IPS-18a (cell line): ENCODE results near the gene GJB6.

Experiments
- H3K27ac ChIP-seq: one replicate; pipeline ENCODE4 v1.5.1; 2013; ENCODE audit warnings: low read length
- H3K27me3 ChIP-seq: one replicate; pipeline ENCODE4 v1.6.1; 2013; ENCODE audit warnings: mild to moderate bottlenecking, low read length; ENCODE audit not compliant: control insufficient read depth, insufficient read depth
- H3K36me3 ChIP-seq: one replicate; pipeline ENCODE4 v1.6.1; 2013; ENCODE audit warnings: low read depth, low read length; ENCODE audit not compliant: control insufficient read depth
- H3K4me1 ChIP-seq: one replicate; pipeline ENCODE4 v1.6.1; 2013; ENCODE audit warnings: low read depth, low read length; ENCODE audit not compliant: control insufficient read depth
- H3K4me3 ChIP-seq: one replicate; pipeline ENCODE4 v1.5.1; 2013; ENCODE audit warnings: low read length
- H3K9ac ChIP-seq: one replicate; pipeline ENCODE4 v1.6.1; 2013; ENCODE audit warnings: mild to moderate bottlenecking, low read length, moderate library complexity
- H3K9me3 ChIP-seq: one replicate; pipeline ENCODE4 v1.6.1; 2013; ENCODE audit warnings: low read depth, low read length; ENCODE audit not compliant: control insufficient read depth

Gene GJB6

DNA sequence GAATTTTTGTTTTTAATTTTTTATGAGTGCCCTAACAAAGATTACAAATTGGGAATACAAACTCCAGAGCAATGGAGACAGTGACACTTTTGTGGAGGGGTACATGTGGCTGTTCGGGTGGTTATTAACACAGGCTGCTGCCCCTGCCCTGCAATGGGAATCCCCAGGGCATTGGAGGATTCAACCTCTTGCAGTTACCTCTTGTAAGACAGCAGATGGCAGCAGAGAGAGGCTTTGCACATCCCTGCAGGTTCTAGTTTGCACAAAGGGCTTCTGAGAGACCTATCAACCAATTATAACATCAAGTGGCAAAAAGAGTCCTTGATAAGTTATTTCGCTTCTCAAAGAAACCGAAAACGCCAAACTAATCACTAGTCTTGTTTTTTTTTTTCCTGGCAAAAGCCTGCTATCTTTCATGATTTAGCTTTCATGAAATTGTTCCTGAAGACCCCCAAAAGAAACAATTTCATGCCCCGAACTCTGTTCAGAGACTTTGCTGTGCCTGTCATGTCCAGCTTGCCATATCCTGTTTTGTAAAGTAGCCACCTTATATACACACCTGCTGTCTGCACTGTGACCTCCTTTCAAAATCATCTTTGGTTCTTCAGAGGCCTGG lies 49.8 kb downstream of the GJB6 start:
- H3K9ac ChIP-seq = no peak overlapping the region
- H3K27me3 ChIP-seq = no peaks in the 10 kb centered on the region
- H3K36me3 ChIP-seq = no peaks in the 10 kb centered on the region
- H3K27ac ChIP-seq = no peak overlapping the region
- H3K4me3 ChIP-seq = no peak overlapping the region
- no peaks in the 10 kb centered on the region for H3K9me3 ChIP-seq
- no peaks in the 10 kb centered on the region for H3K4me1 ChIP-seq

DNA sequence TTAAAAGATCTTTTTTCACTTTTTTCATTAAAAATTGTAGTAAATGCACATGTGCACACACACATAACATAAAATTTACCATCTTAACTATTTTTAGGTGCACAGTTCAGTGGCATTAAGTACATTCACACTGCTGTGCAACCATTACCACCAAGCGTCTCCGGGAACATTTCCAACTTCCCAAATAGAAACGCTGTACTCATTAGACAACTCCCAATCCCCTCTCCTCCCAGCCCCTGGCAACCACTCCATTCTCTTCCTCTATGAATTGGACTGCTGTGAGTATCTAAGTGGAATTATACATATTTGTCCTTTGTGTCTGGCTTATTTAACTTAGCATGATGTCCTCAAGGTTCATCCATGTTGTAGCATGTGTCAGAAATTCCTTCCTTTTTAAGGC lies 50.9 kb downstream of the GJB6 start:
- H3K9me3 ChIP-seq = no peaks in the 10 kb centered on the region
- no peak overlapping the region for H3K4me3 ChIP-seq
- no peak overlapping the region for H3K27ac ChIP-seq
- no peaks in the 10 kb centered on the region for H3K27me3 ChIP-seq
- no peak overlapping the region for H3K9ac ChIP-seq
- H3K36me3 ChIP-seq = no peaks in the 10 kb centered on the region
- H3K4me1 ChIP-seq = no peaks in the 10 kb centered on the region

DNA sequence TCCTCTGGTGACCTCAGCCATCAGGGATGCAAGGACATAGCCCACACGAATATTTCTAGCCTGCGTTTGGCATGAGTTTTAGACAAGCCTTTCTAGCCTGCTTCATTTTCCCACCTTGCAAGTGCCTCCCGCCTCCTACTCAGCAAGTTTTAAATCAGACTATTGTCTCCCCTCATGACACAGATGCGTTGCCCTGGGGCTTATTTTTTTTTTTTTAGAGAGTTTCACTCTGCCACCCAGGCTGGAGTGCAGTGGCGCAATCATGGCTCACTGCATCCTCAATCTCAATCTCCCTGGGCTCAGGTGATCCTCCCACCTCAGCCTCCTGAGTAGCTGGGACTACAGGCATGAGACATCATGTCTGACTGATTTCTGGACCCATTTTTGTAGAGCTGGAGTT lies 54.0 kb downstream of the GJB6 start:
- H3K36me3 ChIP-seq = no peaks in the 10 kb centered on the region
- no peaks in the 10 kb centered on the region for H3K9me3 ChIP-seq
- H3K4me1 ChIP-seq = no peaks in the 10 kb centered on the region
- no peak overlapping the region for H3K4me3 ChIP-seq
- no peaks in the 10 kb centered on the region for H3K27me3 ChIP-seq
- no peak overlapping the region for H3K9ac ChIP-seq
- H3K27ac ChIP-seq = no peak overlapping the region

DNA sequence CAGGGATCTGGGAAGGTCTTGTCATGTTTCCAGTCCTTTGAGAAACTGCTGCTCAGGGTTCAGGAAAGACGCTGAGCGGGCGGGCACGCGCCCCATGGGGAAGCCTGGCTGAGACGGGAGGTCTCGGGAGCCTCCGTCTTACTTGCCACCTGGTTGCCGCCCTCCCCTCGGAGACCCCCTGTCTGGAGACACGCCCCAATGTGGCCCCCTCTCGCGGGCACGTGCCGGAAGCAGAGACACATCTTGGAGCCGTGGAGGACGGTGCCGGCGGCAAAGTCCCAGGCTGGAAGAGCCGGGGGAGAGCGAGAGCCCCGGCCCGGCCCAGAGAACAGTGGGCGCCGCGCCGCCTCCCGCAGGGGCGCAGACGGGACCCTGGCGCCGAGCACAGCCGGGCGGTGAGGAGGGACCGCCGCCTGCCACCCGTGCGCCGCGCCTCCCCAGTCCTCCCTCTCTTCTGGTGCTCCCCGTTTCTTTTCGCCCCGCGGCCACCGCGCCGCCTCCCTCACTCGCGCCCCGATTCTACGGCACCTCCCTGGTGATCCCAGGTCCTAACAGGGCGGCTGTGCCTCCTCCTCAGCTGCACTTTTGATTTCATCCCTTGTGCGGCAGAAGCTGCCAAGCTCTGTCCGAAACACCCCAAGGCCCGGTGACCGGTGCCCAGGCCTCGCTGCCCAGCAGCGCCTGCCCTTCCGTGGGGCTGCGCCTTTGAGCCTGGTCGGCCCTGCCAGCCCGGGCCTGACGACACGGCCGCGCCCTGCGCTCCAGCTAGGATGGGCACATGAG lies 54.9 kb downstream of the GJB6 start:
- no peaks in the 10 kb centered on the region for H3K4me1 ChIP-seq
- no peaks in the 10 kb centered on the region for H3K27me3 ChIP-seq
- H3K9ac ChIP-seq = no peak overlapping the region

DNA sequence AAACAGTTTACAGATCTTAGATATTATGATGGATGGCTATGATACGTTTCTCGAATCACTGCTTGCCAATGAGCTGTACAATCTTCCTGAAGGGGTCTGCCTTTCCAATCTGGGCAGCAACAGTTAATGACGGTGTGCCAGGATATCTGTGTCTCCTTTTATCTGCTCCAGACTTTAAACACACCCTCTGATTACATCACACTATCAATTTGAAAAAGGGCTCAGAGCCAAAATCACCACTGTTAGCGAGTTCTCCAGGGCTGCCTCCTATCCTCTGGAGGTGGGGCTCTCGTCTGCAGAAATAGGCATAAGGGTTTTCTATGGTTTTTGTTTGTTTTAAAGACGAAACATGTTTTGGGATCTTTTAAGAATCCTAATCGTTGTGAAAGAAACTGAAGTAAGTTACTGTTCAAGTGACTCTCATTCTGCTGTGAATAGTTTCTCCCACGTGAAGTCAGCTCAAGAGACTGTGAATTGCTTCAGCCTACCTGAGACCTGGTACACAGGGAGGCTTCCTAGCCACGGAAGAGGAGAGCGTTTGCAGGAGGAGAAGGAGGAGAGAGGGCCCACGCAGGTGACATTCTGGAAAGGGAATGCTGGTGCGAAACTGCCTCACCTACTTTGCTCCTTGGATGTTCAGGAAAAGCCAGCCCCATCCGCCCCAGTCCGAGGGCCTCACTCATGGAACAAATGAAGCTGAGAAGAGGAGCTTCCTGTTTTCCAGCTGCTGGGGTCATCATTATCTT lies 56.0 kb downstream of the GJB6 start:
- Histone ChIP-seq H3K4me1 (no peaks in the 10 kb centered on the region), H3K27ac (no peak overlapping the region), H3K36me3 (no peaks in the 10 kb centered on the region), H3K9ac (no peak overlapping the region), H3K4me3 (no peak overlapping the region), H3K9me3 (no peaks in the 10 kb centered on the region), H3K27me3 (no peaks in the 10 kb centered on the region)

More for the DNA sequence above, 54.9 kb downstream of the GJB6 start:
- no peaks in the 10 kb centered on the region for H3K9me3 ChIP-seq
- H3K36me3 ChIP-seq = no peaks in the 10 kb centered on the region
- no peak overlapping the region for H3K4me3 ChIP-seq
- no peak overlapping the region for H3K27ac ChIP-seq

DNA sequence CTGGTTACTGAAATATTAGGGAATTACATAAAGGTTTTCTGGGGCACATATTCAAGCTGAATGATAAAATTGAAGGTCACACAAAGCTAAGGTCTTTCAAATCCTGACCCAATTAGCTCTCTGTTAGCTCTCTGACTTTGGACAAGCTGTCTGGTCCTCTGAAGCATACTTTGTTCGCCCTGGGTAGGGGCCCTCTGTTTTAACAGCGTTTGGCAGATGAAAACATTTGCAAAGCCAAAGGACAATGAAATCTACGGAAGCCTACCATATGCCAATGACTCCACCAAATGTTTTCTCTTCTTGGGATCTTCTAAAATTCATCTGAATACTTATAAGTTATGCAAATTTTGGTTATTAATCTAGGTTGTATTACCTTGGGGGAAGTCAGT lies 56.7 kb downstream of the GJB6 start:
- no peak overlapping the region for H3K9ac ChIP-seq
- no peaks in the 10 kb centered on the region for H3K9me3 ChIP-seq
- H3K4me3 ChIP-seq = no peak overlapping the region
- H3K4me1 ChIP-seq = no peaks in the 10 kb centered on the region
- H3K27ac ChIP-seq = no peak overlapping the region
- no peaks in the 10 kb centered on the region for H3K36me3 ChIP-seq
- no peaks in the 10 kb centered on the region for H3K27me3 ChIP-seq

DNA sequence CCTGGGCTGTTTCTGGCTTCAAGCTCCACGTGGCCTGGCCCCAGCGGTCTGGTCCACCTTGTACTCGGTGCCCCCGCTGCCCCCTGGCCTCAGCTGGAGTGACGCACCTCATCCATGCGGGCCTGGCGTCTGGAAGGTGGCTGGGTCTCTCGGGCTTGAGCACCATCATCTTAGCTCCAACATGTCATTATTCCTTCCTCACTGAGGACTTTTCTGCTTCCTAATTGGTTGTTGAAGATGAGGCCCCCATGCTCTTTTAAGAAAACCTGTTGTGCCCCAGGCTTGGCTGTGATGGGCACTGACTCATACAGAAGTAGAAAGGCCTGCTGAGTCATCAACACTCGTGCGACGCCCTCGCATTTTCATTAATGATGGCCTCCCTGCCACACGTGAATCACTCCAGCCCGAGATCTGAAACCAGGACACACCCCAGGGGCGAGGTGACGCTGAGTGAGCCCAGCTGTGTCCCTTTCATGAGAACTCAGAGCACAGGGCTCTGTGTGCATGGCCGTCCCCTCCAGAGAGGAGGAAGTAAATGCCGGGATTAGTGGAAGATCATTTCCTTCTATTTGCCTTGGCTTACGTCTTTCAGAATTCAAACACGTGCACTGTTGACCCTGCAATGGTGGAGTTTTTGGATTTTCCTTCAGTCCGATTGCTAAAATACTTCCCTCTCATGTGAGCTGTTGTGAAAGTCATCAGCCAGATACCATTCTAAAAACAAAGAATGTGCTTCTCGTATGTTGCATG lies 57.3 kb downstream of the GJB6 start:
- Histone ChIP-seq H3K36me3 (no peaks in the 10 kb centered on the region), H3K27me3 (no peaks in the 10 kb centered on the region), H3K4me1 (no peaks in the 10 kb centered on the region), H3K4me3 (no peak overlapping the region), H3K9me3 (no peaks in the 10 kb centered on the region), H3K9ac (no peak overlapping the region), H3K27ac (no peak overlapping the region)

DNA sequence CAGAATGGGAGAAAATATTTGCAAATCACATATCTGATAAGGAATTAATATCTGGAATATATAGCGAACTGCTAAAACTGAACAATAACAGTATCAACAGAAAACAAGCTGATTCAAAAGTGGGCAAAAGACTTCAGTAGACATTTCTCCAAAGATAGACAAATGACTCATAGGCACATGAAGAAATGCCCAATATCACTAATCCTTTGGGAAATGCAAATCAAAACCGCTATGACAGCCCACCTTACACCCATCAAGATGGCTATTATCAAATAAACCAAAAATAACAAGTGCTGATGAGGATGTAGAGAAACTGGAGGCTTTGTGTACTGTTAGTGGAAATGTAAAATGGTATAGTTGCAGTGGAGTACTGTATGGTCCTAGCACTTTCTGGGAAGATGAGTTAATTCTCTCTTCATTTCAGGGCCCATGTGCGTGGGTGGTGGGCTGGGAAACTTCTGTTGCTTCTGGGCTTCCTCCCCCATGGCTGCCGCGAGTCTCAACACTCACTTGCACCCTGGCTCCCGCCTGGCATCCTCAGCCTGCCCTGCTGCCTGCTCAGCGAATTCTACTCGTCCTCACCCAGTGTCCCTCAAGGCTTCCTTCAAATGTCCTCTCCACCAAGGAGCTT lies 58.9 kb downstream of the GJB6 start:
- H3K36me3 ChIP-seq = no peaks in the 10 kb centered on the region
- no peaks in the 10 kb centered on the region for H3K4me1 ChIP-seq
- no peak overlapping the region for H3K27ac ChIP-seq
- H3K27me3 ChIP-seq = no peaks in the 10 kb centered on the region
- no peak overlapping the region for H3K9ac ChIP-seq
- H3K4me3 ChIP-seq = no peak overlapping the region
- H3K9me3 ChIP-seq = no peaks in the 10 kb centered on the region
